Mucosa of rectum (tissue), 2 donors: Measurements from ENCODE around the gene MAPK1.

Experiments
- H3K27ac ChIP-seq, 2 donors: one replicate each; pipeline ENCODE4 v1.7.0; 2013; ENCODE audit warnings: inconsistent platforms in 2 of 2, low read depth in 2 of 2, low read length in 2 of 2
- H3K27me3 ChIP-seq, 2 donors: one replicate each; pipeline ENCODE4 v1.7.0; 2013; ENCODE audit warnings: low read length in 2 of 2; ENCODE audit not compliant: control insufficient read depth in 2 of 2, insufficient read depth in 2 of 2
- H3K36me3 ChIP-seq, 2 donors: one replicate each; pipeline ENCODE4 v1.7.0; 2013; ENCODE audit warnings: low read length in 2 of 2; ENCODE audit not compliant: control insufficient read depth in 2 of 2, insufficient read depth in 2 of 2
- H3K4me1 ChIP-seq, 2 donors: one replicate each; pipeline ENCODE4 v1.7.0; 2013; ENCODE audit warnings: low read length in 2 of 2, mild to moderate bottlenecking in 1 of 2; ENCODE audit not compliant: control insufficient read depth in 2 of 2, insufficient read depth in 2 of 2
- H3K4me3 ChIP-seq, 2 donors: one replicate each; pipeline ENCODE4 v1.7.0; 2013; ENCODE audit warnings: low read length in 2 of 2
- H3K9ac ChIP-seq, 2 donors: one replicate each; pipeline ENCODE4 v1.7.0; 2013; ENCODE audit warnings: low read length in 2 of 2, low read depth in 1 of 2, mild to moderate bottlenecking in 1 of 2
- H3K9me3 ChIP-seq, 2 donors: one replicate each; pipeline ENCODE4 v1.7.0; 2013; ENCODE audit warnings: low read length in 2 of 2; ENCODE audit not compliant: control insufficient read depth in 2 of 2
- donor health status: healthy.
- donor health status: Normal muscosa, but diverticular disease.

The MAPK1 gene

GRCh38 chr22:21707677-21708076, 159.8 kb downstream of the MAPK1 start:
- Histone ChIP-seq H3K27ac (no peak overlapping the region), H3K27me3 (no peaks in the 10 kb centered on the region), H3K36me3 (peaks cover 0 to 3% of the 10 kb centered on the region in 2 donors), H3K4me3 (no peak overlapping the region), H3K9me3 (no peaks in the 10 kb centered on the region), H3K9ac (no peak overlapping the region), H3K4me1 (no peaks in the 10 kb centered on the region)
